ENCODE results near the gene CCNB1.

- TF ChIP-seq CTCF (IDR thresholded peaks at IDR 0.05), result no peak
- TF ChIP-seq POLR2A (IDR thresholded peaks at IDR 0.05), result no peak
Observed at GRCh38 chr5:69160651-69161050, 6.3 kb upstream of the CCNB1 start.

Measured in adrenal gland (tissue), 5 donors.